K562 (cell line): ENCODE data around the gene PCSK5. TPM values are rescaled to one million over a fixed set of nuclear protein-coding genes. Genes with fewer than 3 reads are reported as not detected.

ENCODE experiments used
- ATAC-seq: fragments of 200-7000 bp; cut with Tn5 transposase; 3 replicates; pipeline ENCODE4 v1.9.1; 2020; ENCODE audit warnings: moderate library complexity
- BruUV-seq: library from RNA; stranded (reverse); fragments of 400-500 nt; replicated peaks from 2 replicates; lab custom pipeline; 2021; lab: Mats Ljungman, UMichigan
- CTCF ChIA-PET: fragments of 300-600 bp; formaldehyde crosslinking; extraction: SDS; loops from one replicate; lab custom pipeline; 2021; ENCODE audit warnings: low intra/inter-chr PET ratio; lab: Yijun Ruan, JAX
- POLR2A ChIA-PET: fragments of 300-600, 350-650 bp; sonication (Branson Sonifier 250); formaldehyde crosslinking; extraction: SDS; loops from one replicate; lab custom pipeline; 2021; ENCODE audit warnings: antibody characterized with exemption, inconsistent platforms; lab: Yijun Ruan, JAX
- DNase-seq, 4 experiments: peaks; one replicate each; pipeline versions ENCODE4 v3.0.0 to v3.0.0-alpha.2; 2011 to 2018; ENCODE audit warnings: low spot score in 3 of 4, mixed read lengths in 3 of 4; ENCODE audit errors: extremely low read depth in 1 of 4
- FAIRE-seq: peaks from 2 replicates; lab custom pipeline; 2011; peaks lifted over from hg19 to GRCh38; lab: Jason Lieb, UNC
- H2AFZ ChIP-seq: 2 replicates; pipeline ENCODE4 v1.6.0; 2011; ENCODE audit warnings: low read depth, low read length, control low read depth, inconsistent platforms
- H3K27ac ChIP-seq: fragments of 200-600 bp; 3 replicates; pipeline ENCODE4 v1.8.0; 2011; ENCODE audit warnings: low read depth, mild to moderate bottlenecking, control low read depth, inconsistent platforms, low read length, moderate library complexity, mixed read lengths; ENCODE audit errors: extremely low read depth
- H3K27me3 ChIP-seq, 2 experiments: fragments of 300-600 bp in 1 of 2; 2 replicates in 1 of 2; 3 replicates in 1 of 2; pipeline versions ENCODE4 v1.6.0 to v1.8.0; 2011; ENCODE audit warnings: inconsistent platforms in 2 of 2, low read length in 2 of 2, mild to moderate bottlenecking in 1 of 2, mixed read lengths in 1 of 2, moderate library complexity in 1 of 2; ENCODE audit not compliant: control insufficient read depth in 2 of 2, insufficient read depth in 2 of 2
- H3K36me3 ChIP-seq: fragments of 300-600 bp; 3 replicates; pipeline ENCODE4 v1.8.0; 2011; ENCODE audit warnings: mild to moderate bottlenecking, low read length, inconsistent platforms; ENCODE audit not compliant: control insufficient read depth, insufficient read depth
- H3K4me1 ChIP-seq, 2 experiments: fragments of 200-600 bp in 1 of 2; replicated peaks in 1 of 2; 2 replicates in 1 of 2; 3 replicates in 1 of 2; pipeline versions ENCODE4 v1.5.1 to v1.8.0; 2011; ENCODE audit warnings: inconsistent platforms in 2 of 2, low read length in 2 of 2, mild to moderate bottlenecking in 1 of 2, mixed read lengths in 1 of 2, moderate library complexity in 1 of 2; ENCODE audit not compliant: control insufficient read depth in 2 of 2, insufficient read depth in 2 of 2
- H3K4me2 ChIP-seq: 2 replicates; pipeline ENCODE4 v1.6.1; 2011; ENCODE audit warnings: low read length, control low read depth, inconsistent platforms, mixed read lengths; ENCODE audit not compliant: insufficient read depth
- H3K4me3 ChIP-seq: fragments of 200-600 bp; sonication (generic), shearing (Covaris generic); 2 replicates; pipeline ENCODE4 v1.5.1; 2016; ENCODE audit warnings: control low read depth, inconsistent platforms
- H3K79me2 ChIP-seq: fragments of 200-600 bp; 3 replicates; pipeline ENCODE4 v1.8.0; 2011; ENCODE audit warnings: low read length, inconsistent platforms; ENCODE audit not compliant: control insufficient read depth, insufficient read depth
- H3K9ac ChIP-seq, 2 experiments: 2 replicates each; pipeline versions ENCODE4 v1.6.0 to v1.6.1; 2011; ENCODE audit warnings: low read depth in 2 of 2, low read length in 2 of 2, control low read depth in 1 of 2, inconsistent platforms in 1 of 2, mild to moderate bottlenecking in 1 of 2, mixed read lengths in 1 of 2; ENCODE audit not compliant: insufficient read depth in 1 of 2
- H3K9me1 ChIP-seq: one replicate; pipeline ENCODE4 v1.6.0; 2011; ENCODE audit warnings: inconsistent platforms, mild to moderate bottlenecking, low read length, moderate library complexity; ENCODE audit not compliant: control insufficient read depth, insufficient read depth
- H3K9me3 ChIP-seq: replicated peaks from 2 replicates; pipeline ENCODE4 v1.5.1; 2011; ENCODE audit warnings: low read depth, low read length, inconsistent platforms; ENCODE audit not compliant: control insufficient read depth, insufficient read depth
- H4K20me1 ChIP-seq: replicated peaks from 2 replicates; pipeline ENCODE4 v1.6.1; 2011; ENCODE audit warnings: low read length, inconsistent platforms, mixed read lengths; ENCODE audit not compliant: control insufficient read depth, insufficient read depth
- CBFA2T3 ChIP-seq: fragments of 450-650 bp; IDR thresholded peaks from 2 replicates; pipeline ENCODE4 v1.6.1; 2017
- CEBPG ChIP-seq, 3 experiments: fragments of 200-800 bp in 1 of 3; sonication (Bioruptor generic) in 1 of 3; sonication (generic) in 1 of 3; formaldehyde crosslinking in 1 of 3; IDR thresholded peaks in 2 of 3; conservative IDR thresholded peaks in 1 of 3; 2 replicates each; pipeline versions ENCODE4 v1.6.1 to v1.8.0; 2016 to 2022; ENCODE audit warnings: missing compliant biosample characterization in 2 of 3, missing genetic modification characterization in 2 of 3, mild to moderate bottlenecking in 1 of 3, missing genetic modification reagents in 1 of 3
- CHD2 ChIP-seq: IDR thresholded peaks from 2 replicates; pipeline ENCODE4 v1.6.1; 2011; ENCODE audit warnings: low read depth, low read length
- CHD4 ChIP-seq: fragments of 200-600 bp; sonication (generic); IDR thresholded peaks from 3 replicates; pipeline ENCODE4 v1.6.1; 2012; ENCODE audit warnings: low read depth, mild to moderate bottlenecking, mixed read lengths, low read length, inconsistent platforms; ENCODE audit not compliant: insufficient read depth, insufficient replicate concordance, poor library complexity, severe bottlenecking
- EWSR1 ChIP-seq: fragments of 450-650 bp; IDR thresholded peaks from 2 replicates; pipeline ENCODE4 v1.6.1; 2018; ENCODE audit warnings: borderline replicate concordance, mild to moderate bottlenecking, low read depth, moderate library complexity; ENCODE audit not compliant: partially characterized antibody
- GABPB1 ChIP-seq: sonication (generic); formaldehyde crosslinking; IDR thresholded peaks from 2 replicates; pipeline ENCODE4 v1.8.0; 2022; ENCODE audit warnings: mild to moderate bottlenecking, missing genetic modification reagents
- MIER1 ChIP-seq: fragments of 450-650 bp; IDR thresholded peaks from 2 replicates; pipeline ENCODE4 v1.6.1; 2016; ENCODE audit warnings: antibody characterized with exemption, mild to moderate bottlenecking, low read depth
- NFE2 ChIP-seq: IDR thresholded peaks from 2 replicates; pipeline ENCODE4 v1.6.1; 2014; ENCODE audit warnings: antibody characterized with exemption, low read depth
- SMAD1 ChIP-seq: fragments of 150-350 bp; IDR thresholded peaks from 2 replicates; pipeline ENCODE4 v1.6.1; 2014; ENCODE audit warnings: low read length, low read depth; ENCODE audit not compliant: partially characterized antibody
- SUPT5H ChIP-seq: fragments of 450-650 bp; IDR thresholded peaks from 2 replicates; pipeline ENCODE4 v1.6.1; 2016
- WGBS: fragments of 100-300 bp; shearing (Covaris generic); methylation state at CpG from one replicate; pipeline ENCODE4 v1.1.6; 2016; ENCODE audit warnings: low coverage, mixed read lengths; ENCODE audit not compliant: insufficient coverage; ENCODE audit errors: missing lambda C conversion rate; 5-methylcytosine and 5-hydroxymethylcytosine counted together
- in situ Hi-C: fragments of 300-500 bp; cut with MboI; formaldehyde crosslinking; loops from 4 replicates; pipeline ENCODE4 v1.15.0; 2018; ENCODE audit warnings: inconsistent platforms, mixed read lengths
- intact Hi-C: fragments of 100-400 bp; cut with micrococcal nuclease; formaldehyde crosslinking; loops from 2 replicates; pipeline ENCODE4 v1.14.2; 2022
- polyA plus RNA-seq, 8 experiments: library from polyadenylated mRNA; depleted of rRNA in 4 of 8; stranded (reverse) in 5 of 8; unstranded in 3 of 8; fragments of >200 nt; fragmentation: Nextera tagmentation in 2 of 8; fragmentation: Illumina TruSeq in 1 of 8; extraction: Ambion mirVana in 2 of 8; extraction: Trizol in 1 of 8; gene quantifications; 2 replicates each; pipeline versions ENCODE4 v1.2.1 to v1.2.3, GENCODE V29; 2011 to 2014; ENCODE audit warnings: inconsistent platforms in 1 of 8, missing spikeins in 1 of 8
- total RNA-seq, 7 experiments: library from RNA; depleted of rRNA in 6 of 7; stranded (reverse); fragments of >200 nt in 6 of 7; fragmentation: Illumina TruSeq in 2 of 7; extraction: Trizol in 2 of 7; gene quantifications; 2 replicates each; pipeline versions ENCODE4 v1.2.1 to v1.2.3, GENCODE V29; 2011 to 2021; ENCODE audit warnings: low replicate concordance in 1 of 7
- TF ChIP-seq, protein P1 (sequence below), 2 experiments: IDR thresholded peaks in 1 of 2; conservative IDR thresholded peaks in 1 of 2; 2 replicates each; pipeline ENCODE4 v1.6.1; 2016; ENCODE audit warnings: low read depth in 2 of 2, mild to moderate bottlenecking in 1 of 2, missing compliant biosample characterization in 1 of 2, missing genetic modification characterization in 1 of 2, moderate library complexity in 1 of 2
- TF ChIP-seq, protein P2 (sequence below): sonication (generic); formaldehyde crosslinking; IDR thresholded peaks from 2 replicates; pipeline ENCODE4 v1.8.0; 2022; ENCODE audit warnings: missing genetic modification reagents, mild to moderate bottlenecking, moderate library complexity, borderline replicate concordance
- TF ChIP-seq, protein P3 (sequence below): fragments of 250-450 bp; sonication (Bioruptor Pico); IDR thresholded peaks from 2 replicates; pipeline ENCODE4 v1.4.0; 2020; ENCODE audit warnings: mild to moderate bottlenecking
- TF ChIP-seq, protein P4 (sequence below): fragments of 250-450 bp; sonication (Bioruptor Pico); IDR thresholded peaks from 2 replicates; pipeline ENCODE4 v1.4.0; 2020; ENCODE audit warnings: mild to moderate bottlenecking, moderate library complexity, borderline replicate concordance

Gene PCSK5
- total and polyA plus RNA-seq, 9 of the 15 experiments (the other 6 are each of a cell fraction or from before 2014, with no cell fraction given): not detected

DNA sequence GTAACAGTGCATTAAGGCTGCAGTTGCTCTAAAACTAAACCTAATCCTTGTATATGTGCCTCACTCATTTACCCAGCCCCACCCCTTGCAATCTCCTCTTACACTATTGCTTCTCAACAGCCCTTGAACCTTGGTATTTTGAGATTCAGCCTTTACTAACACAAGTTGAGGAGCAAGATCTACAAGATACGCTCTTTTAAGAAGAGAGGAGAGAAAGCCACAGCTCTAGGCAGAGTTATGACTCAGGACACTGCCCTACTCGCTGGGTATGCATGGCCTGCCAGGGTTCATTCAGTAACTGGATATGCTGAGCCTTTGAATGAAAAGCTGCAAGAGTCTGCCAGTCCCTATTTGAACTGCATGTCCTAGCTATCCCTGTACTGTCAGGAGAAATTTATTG is 219.5 kb downstream of the PCSK5 start:
- Histone ChIP-seq H3K4me2 (no peak overlapping the region), H3K9me3 (no peaks in the 10 kb centered on the region), H3K9me1 (no peaks in the 10 kb centered on the region), H3K9ac (no peak overlapping the region), H3K36me3 (no peaks in the 10 kb centered on the region), H2AFZ (no peak overlapping the region), H3K79me2 (no peaks in the 10 kb centered on the region), H3K27me3 (no peaks in the 10 kb centered on the region; a peak in 1 of 5 replicates), H3K4me3 (no peak overlapping the region), H4K20me1 (no peaks in the 10 kb centered on the region), H3K4me1 (no peaks in the 10 kb centered on the region), H3K27ac (no peak overlapping the region)
- no TSS peak for BruUV-seq
- in situ Hi-C loops: no loop called here
- intact Hi-C loops: no loop called here
- ATAC-seq (no peak), DNase-seq (no peak), FAIRE-seq (no peak)
- ChIA-PET POLR2A (interaction anchor here (0.6 kb wide), 1 partner anchor 33 kb away, joined by 4 read pairs; no protein-coding TSS in a partner anchor), CTCF (no interaction called here)
- WGBS: 0% methylated on average over 2 of the region's 2 CpGs
- TF ChIP-seq, protein P1, sequence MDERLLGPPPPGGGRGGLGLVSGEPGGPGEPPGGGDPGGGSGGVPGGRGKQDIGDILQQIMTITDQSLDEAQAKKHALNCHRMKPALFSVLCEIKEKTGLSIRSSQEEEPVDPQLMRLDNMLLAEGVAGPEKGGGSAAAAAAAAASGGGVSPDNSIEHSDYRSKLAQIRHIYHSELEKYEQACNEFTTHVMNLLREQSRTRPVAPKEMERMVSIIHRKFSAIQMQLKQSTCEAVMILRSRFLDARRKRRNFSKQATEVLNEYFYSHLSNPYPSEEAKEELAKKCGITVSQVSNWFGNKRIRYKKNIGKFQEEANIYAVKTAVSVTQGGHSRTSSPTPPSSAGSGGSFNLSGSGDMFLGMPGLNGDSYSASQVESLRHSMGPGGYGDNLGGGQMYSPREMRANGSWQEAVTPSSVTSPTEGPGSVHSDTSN (CRISPR knock-in tag; IDR thresholded peaks at IDR 0.05; ENCODE audit: low read depth): no peak
- TF ChIP-seq, protein P1 (tag; conservative IDR thresholded peaks at IDR 0.05; ENCODE audit: low read depth): no peak
- TF ChIP-seq SUPT5H: no peak
- no peak for TF ChIP-seq EWSR1
- no peak for TF ChIP-seq NFE2
- TF ChIP-seq MIER1: no peak
- TF ChIP-seq, protein P2, sequence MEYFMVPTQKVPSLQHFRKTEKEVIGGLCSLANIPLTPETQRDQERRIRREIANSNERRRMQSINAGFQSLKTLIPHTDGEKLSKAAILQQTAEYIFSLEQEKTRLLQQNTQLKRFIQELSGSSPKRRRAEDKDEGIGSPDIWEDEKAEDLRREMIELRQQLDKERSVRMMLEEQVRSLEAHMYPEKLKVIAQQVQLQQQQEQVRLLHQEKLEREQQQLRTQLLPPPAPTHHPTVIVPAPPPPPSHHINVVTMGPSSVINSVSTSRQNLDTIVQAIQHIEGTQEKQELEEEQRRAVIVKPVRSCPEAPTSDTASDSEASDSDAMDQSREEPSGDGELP: no peak
- TF ChIP-seq GABPB1: no peak
- no peak for TF ChIP-seq CEBPG (CRISPR knock-in tag; IDR thresholded peaks at IDR 0.05)
- TF ChIP-seq CEBPG (tag; conservative IDR thresholded peaks at IDR 0.05 in 1 of 2, IDR thresholded peaks at IDR 0.05 in 1 of 2): no peak
- no peak for TF ChIP-seq CHD2
- no peak for TF ChIP-seq CBFA2T3
- TF ChIP-seq, protein P3, sequence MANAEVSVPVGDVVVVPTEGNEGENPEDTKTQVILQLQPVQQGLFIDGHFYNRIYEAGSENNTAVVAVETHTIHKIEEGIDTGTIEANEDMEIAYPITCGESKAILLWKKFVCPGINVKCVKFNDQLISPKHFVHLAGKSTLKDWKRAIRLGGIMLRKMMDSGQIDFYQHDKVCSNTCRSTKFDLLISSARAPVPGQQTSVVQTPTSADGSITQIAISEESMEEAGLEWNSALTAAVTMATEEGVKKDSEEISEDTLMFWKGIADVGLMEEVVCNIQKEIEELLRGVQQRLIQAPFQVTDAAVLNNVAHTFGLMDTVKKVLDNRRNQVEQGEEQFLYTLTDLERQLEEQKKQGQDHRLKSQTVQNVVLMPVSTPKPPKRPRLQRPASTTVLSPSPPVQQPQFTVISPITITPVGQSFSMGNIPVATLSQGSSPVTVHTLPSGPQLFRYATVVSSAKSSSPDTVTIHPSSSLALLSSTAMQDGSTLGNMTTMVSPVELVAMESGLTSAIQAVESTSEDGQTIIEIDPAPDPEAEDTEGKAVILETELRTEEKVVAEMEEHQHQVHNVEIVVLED (CRISPR knock-in tag): no peak
- TF ChIP-seq CHD4: no peak
- TF ChIP-seq, protein P4, sequence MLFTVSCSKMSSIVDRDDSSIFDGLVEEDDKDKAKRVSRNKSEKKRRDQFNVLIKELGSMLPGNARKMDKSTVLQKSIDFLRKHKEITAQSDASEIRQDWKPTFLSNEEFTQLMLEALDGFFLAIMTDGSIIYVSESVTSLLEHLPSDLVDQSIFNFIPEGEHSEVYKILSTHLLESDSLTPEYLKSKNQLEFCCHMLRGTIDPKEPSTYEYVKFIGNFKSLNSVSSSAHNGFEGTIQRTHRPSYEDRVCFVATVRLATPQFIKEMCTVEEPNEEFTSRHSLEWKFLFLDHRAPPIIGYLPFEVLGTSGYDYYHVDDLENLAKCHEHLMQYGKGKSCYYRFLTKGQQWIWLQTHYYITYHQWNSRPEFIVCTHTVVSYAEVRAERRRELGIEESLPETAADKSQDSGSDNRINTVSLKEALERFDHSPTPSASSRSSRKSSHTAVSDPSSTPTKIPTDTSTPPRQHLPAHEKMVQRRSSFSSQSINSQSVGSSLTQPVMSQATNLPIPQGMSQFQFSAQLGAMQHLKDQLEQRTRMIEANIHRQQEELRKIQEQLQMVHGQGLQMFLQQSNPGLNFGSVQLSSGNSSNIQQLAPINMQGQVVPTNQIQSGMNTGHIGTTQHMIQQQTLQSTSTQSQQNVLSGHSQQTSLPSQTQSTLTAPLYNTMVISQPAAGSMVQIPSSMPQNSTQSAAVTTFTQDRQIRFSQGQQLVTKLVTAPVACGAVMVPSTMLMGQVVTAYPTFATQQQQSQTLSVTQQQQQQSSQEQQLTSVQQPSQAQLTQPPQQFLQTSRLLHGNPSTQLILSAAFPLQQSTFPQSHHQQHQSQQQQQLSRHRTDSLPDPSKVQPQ (CRISPR knock-in tag): no peak
- no peak for TF ChIP-seq SMAD1
